Measurements from ENCODE around the gene YTHDF2. TPM values are rescaled to one million over a fixed set of nuclear protein-coding genes. Genes with fewer than 3 reads are reported as not detected.
"Not testable (repeated sequence)": the region's sequence is repeated elsewhere in the genome, so short reads cannot be mapped to it uniquely, and the experiment has no call there.

YTHDF2 gene
- total RNA-seq, 1 experiment from 2014 or later, result 97.3 TPM

DNA sequence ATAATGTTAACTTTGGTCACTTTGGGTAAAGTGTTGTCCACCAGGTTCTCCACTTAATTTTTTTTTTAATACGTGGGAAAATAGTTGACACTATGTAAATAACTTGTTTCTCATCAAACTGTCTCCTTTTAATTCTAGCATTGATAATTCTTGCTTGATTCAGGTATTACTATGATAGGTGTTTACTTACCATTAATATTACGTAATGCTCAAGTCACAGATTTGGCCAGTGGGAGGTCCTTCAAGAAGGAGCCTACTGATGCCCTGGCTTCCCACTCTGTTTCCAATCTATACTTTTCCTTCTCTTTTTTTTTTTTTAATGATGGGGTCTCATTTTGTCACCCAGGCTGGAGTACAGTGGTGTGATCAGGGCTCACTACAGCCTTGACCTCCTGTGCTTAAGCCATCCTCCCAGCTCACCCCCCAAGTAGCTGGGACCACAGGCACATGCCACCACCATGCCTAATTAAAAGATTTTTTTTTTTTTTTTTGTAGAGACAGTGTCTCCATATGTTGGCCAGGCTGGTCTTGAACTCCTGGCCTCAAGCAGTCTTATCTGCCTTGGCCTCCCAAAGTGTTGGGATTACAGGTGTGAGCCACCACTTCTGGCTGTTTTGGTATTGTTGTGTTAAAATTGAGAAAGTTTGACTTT lies 29.9 kb downstream of the YTHDF2 start:
- POLR2A ChIA-PET, result no interaction called here
- H3K27ac ChIP-seq (ENCODE audit: low read length), result no peak overlapping the region
- no TSS peak for BruUV-seq (replicated peaks)
- intact Hi-C loops (cut with micrococcal nuclease; ENCODE audit: unreplicated experiment), result no loop called here
- ATAC-seq (no peak), DNase-seq (ENCODE audit: low read depth, low spot score) (no peak)
- H3K9me3 ChIP-seq (ENCODE audit: control insufficient read depth, insufficient read depth, low read depth, low read length), result no peaks in the 10 kb centered on the region
- H3K4me3 ChIP-seq (ENCODE audit: low read depth in 2 of 2, low read length in 2 of 2), result no peak overlapping the region
- H3K27me3 ChIP-seq (ENCODE audit: control insufficient read depth, insufficient read depth, low read length), result no peaks in the 10 kb centered on the region
- in situ Hi-C loops (cut with HindIII; ENCODE audit: low pct_unique_long_range_greater_than_20kb, low sequenced_read_pairs), result no loop called here
- H3K4me1 ChIP-seq (ENCODE audit: control insufficient read depth, insufficient read depth, low read length), result no peaks in the 10 kb centered on the region
- peaks cover 14% of the 10 kb centered on the region for H3K36me3 ChIP-seq (ENCODE audit: control insufficient read depth, insufficient read depth, low read length)
- TF ChIP-seq, protein P1, sequence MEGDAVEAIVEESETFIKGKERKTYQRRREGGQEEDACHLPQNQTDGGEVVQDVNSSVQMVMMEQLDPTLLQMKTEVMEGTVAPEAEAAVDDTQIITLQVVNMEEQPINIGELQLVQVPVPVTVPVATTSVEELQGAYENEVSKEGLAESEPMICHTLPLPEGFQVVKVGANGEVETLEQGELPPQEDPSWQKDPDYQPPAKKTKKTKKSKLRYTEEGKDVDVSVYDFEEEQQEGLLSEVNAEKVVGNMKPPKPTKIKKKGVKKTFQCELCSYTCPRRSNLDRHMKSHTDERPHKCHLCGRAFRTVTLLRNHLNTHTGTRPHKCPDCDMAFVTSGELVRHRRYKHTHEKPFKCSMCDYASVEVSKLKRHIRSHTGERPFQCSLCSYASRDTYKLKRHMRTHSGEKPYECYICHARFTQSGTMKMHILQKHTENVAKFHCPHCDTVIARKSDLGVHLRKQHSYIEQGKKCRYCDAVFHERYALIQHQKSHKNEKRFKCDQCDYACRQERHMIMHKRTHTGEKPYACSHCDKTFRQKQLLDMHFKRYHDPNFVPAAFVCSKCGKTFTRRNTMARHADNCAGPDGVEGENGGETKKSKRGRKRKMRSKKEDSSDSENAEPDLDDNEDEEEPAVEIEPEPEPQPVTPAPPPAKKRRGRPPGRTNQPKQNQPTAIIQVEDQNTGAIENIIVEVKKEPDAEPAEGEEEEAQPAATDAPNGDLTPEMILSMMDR (IDR thresholded peaks at IDR 0.05), result no peak
- TF ChIP-seq, protein P2, sequence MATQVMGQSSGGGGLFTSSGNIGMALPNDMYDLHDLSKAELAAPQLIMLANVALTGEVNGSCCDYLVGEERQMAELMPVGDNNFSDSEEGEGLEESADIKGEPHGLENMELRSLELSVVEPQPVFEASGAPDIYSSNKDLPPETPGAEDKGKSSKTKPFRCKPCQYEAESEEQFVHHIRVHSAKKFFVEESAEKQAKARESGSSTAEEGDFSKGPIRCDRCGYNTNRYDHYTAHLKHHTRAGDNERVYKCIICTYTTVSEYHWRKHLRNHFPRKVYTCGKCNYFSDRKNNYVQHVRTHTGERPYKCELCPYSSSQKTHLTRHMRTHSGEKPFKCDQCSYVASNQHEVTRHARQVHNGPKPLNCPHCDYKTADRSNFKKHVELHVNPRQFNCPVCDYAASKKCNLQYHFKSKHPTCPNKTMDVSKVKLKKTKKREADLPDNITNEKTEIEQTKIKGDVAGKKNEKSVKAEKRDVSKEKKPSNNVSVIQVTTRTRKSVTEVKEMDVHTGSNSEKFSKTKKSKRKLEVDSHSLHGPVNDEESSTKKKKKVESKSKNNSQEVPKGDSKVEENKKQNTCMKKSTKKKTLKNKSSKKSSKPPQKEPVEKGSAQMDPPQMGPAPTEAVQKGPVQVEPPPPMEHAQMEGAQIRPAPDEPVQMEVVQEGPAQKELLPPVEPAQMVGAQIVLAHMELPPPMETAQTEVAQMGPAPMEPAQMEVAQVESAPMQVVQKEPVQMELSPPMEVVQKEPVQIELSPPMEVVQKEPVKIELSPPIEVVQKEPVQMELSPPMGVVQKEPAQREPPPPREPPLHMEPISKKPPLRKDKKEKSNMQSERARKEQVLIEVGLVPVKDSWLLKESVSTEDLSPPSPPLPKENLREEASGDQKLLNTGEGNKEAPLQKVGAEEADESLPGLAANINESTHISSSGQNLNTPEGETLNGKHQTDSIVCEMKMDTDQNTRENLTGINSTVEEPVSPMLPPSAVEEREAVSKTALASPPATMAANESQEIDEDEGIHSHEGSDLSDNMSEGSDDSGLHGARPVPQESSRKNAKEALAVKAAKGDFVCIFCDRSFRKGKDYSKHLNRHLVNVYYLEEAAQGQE (IDR thresholded peaks at IDR 0.05; ENCODE audit: insufficient read depth in 1 of 2, low read depth in 2 of 2, low read length in 1 of 2), result no peak
- TF ChIP-seq POLR2AphosphoS5 (IDR thresholded peaks at IDR 0.05; ENCODE audit: low read depth, low read length) (no peak), SIN3A (IDR thresholded peaks at IDR 0.05; ENCODE audit: borderline replicate concordance, insufficient read depth, low read depth, low read length) (no peak), TCF7L2 (IDR thresholded peaks at IDR 0.05; ENCODE audit: low read depth, low read length) (no peak)
- CTCF ChIA-PET, result no interaction called here

DNA sequence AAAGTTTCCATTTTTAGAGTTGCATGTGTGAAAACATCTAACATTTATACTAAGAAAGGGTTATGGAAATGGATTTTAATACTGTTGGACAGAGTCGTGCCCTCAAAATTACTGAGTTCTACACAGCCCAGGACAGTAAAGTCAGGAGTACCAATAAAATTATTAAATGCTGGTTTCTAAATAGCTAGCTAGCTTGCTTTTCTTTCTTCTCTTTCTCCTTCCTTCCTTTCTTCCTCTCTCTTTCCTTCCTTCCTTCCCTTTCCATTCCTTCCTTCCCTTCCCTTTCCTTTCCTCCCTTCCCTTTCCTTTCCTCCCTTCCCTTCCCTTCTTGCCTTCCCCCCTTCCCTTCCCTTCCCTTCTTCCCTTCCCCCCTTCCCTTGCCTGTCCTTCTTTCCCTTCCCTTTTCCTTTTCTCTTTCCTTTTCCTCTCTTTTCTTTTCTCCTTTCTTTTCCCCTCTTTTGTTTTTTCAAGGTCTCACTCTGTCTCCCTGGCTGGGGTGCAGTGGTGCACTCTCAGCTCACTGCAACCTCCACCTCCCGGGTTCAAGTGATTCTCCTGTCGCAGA lies 33.9 kb downstream of the YTHDF2 start:
- BruUV-seq (replicated peaks), result no TSS peak
- ATAC-seq, result no peak
- CTCF ChIA-PET, result no interaction called here

DNA sequence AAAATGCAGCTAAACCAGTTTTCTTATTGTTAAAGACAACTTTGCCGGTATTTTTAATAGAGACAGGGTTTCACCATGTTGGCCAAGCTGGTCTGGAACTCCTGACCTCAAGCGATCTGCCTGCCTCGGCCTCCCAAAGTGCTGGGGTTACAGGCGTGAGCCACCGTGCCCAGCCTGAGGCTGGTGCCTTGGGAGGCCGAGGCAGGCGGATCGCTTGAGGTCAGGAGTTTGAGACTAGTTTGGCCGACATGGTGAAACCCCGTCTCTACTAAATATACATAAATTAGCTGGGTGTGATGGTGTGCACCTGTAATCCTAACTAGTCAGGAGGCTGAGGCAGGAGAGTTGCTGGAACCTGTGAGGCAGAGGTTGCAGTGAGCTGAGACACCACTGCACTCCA lies 35.2 kb downstream of the YTHDF2 start:
- H3K4me1 ChIP-seq (ENCODE audit: control insufficient read depth, insufficient read depth, low read length); POLR2A ChIA-PET; DNase-seq (ENCODE audit: low read depth, low spot score); ATAC-seq; intact Hi-C loops (cut with micrococcal nuclease; ENCODE audit: unreplicated experiment); H3K9me3 ChIP-seq (ENCODE audit: control insufficient read depth, insufficient read depth, low read depth, low read length); in situ Hi-C loops (cut with HindIII; ENCODE audit: low pct_unique_long_range_greater_than_20kb, low sequenced_read_pairs); H3K27me3 ChIP-seq (ENCODE audit: control insufficient read depth, insufficient read depth, low read length); BruUV-seq (replicated peaks); H3K27ac ChIP-seq (ENCODE audit: low read length); CTCF ChIA-PET; H3K4me3 ChIP-seq (ENCODE audit: low read depth in 2 of 2, low read length in 2 of 2): not testable (repeated sequence)
- peaks cover 18% of the 10 kb centered on the region for H3K36me3 ChIP-seq (ENCODE audit: control insufficient read depth, insufficient read depth, low read length)

More for the DNA sequence above, 33.9 kb downstream of the YTHDF2 start:
- Histone ChIP-seq H3K4me3 (ENCODE audit: low read depth in 2 of 2, low read length in 2 of 2) (no peak overlapping the region), H3K27ac (ENCODE audit: low read length) (no peak overlapping the region), H3K36me3 (ENCODE audit: control insufficient read depth, insufficient read depth, low read length) (peaks cover 18% of the 10 kb centered on the region), H3K4me1 (ENCODE audit: control insufficient read depth, insufficient read depth, low read length) (no peaks in the 10 kb centered on the region), H3K27me3 (ENCODE audit: control insufficient read depth, insufficient read depth, low read length) (no peaks in the 10 kb centered on the region), H3K9me3 (ENCODE audit: control insufficient read depth, insufficient read depth, low read depth, low read length) (no peaks in the 10 kb centered on the region)
- DNase-seq (ENCODE audit: low read depth, low spot score), result no peak
- intact Hi-C loops (cut with micrococcal nuclease; ENCODE audit: unreplicated experiment) (no loop called here), in situ Hi-C loops (cut with HindIII; ENCODE audit: low pct_unique_long_range_greater_than_20kb, low sequenced_read_pairs) (no loop called here)
- POLR2A ChIA-PET, result no interaction called here
- TF ChIP-seq, protein P1 (IDR thresholded peaks at IDR 0.05), result no peak
- TF ChIP-seq POLR2AphosphoS5 (IDR thresholded peaks at IDR 0.05; ENCODE audit: low read depth, low read length) (no peak), SIN3A (IDR thresholded peaks at IDR 0.05; ENCODE audit: borderline replicate concordance, insufficient read depth, low read depth, low read length) (no peak), TCF7L2 (IDR thresholded peaks at IDR 0.05; ENCODE audit: low read depth, low read length) (no peak)
- TF ChIP-seq, protein P2 (IDR thresholded peaks at IDR 0.05; ENCODE audit: insufficient read depth in 1 of 2, low read depth in 2 of 2, low read length in 1 of 2), result no peak

Measured in Panc1 (cell line).